K562 (cell line): ENCODE results near the gene MBNL1. TPM values are rescaled to one million over a fixed set of nuclear protein-coding genes. Genes with fewer than 3 reads are reported as not detected.
A peak's percentile ranks its signal among the peaks of the same experiment; 100 is the strongest.

Source experiments
- ATAC-seq: fragments of 200-7000 bp; cut with Tn5 transposase; 3 replicates; pipeline ENCODE4 v1.9.1; 2020; ENCODE audit warnings: moderate library complexity
- BruUV-seq: library from RNA; stranded (reverse); fragments of 400-500 nt; replicated peaks from 2 replicates; lab custom pipeline; 2021; lab: Mats Ljungman, UMichigan
- CTCF ChIA-PET: fragments of 300-600 bp; formaldehyde crosslinking; extraction: SDS; loops from one replicate; lab custom pipeline; 2021; ENCODE audit warnings: low intra/inter-chr PET ratio; lab: Yijun Ruan, JAX
- POLR2A ChIA-PET: fragments of 300-600, 350-650 bp; sonication (Branson Sonifier 250); formaldehyde crosslinking; extraction: SDS; loops from one replicate; lab custom pipeline; 2021; ENCODE audit warnings: antibody characterized with exemption, inconsistent platforms; lab: Yijun Ruan, JAX
- DNase-seq, 4 experiments: peaks; one replicate each; pipeline versions ENCODE4 v3.0.0 to v3.0.0-alpha.2; 2011 to 2018; ENCODE audit warnings: low spot score in 3 of 4, mixed read lengths in 3 of 4; ENCODE audit errors: extremely low read depth in 1 of 4
- FAIRE-seq: peaks from 2 replicates; lab custom pipeline; 2011; peaks lifted over from hg19 to GRCh38; lab: Jason Lieb, UNC
- H2AFZ ChIP-seq: 2 replicates; pipeline ENCODE4 v1.6.0; 2011; ENCODE audit warnings: low read depth, low read length, control low read depth, inconsistent platforms
- H3K27ac ChIP-seq: fragments of 200-600 bp; 3 replicates; pipeline ENCODE4 v1.8.0; 2011; ENCODE audit warnings: low read depth, mild to moderate bottlenecking, control low read depth, inconsistent platforms, low read length, moderate library complexity, mixed read lengths; ENCODE audit errors: extremely low read depth
- H3K27me3 ChIP-seq, 2 experiments: fragments of 300-600 bp in 1 of 2; 2 replicates in 1 of 2; 3 replicates in 1 of 2; pipeline versions ENCODE4 v1.6.0 to v1.8.0; 2011; ENCODE audit warnings: inconsistent platforms in 2 of 2, low read length in 2 of 2, mild to moderate bottlenecking in 1 of 2, mixed read lengths in 1 of 2, moderate library complexity in 1 of 2; ENCODE audit not compliant: control insufficient read depth in 2 of 2, insufficient read depth in 2 of 2
- H3K36me3 ChIP-seq: fragments of 300-600 bp; 3 replicates; pipeline ENCODE4 v1.8.0; 2011; ENCODE audit warnings: mild to moderate bottlenecking, low read length, inconsistent platforms; ENCODE audit not compliant: control insufficient read depth, insufficient read depth
- H3K4me1 ChIP-seq, 2 experiments: fragments of 200-600 bp in 1 of 2; replicated peaks in 1 of 2; 2 replicates in 1 of 2; 3 replicates in 1 of 2; pipeline versions ENCODE4 v1.5.1 to v1.8.0; 2011; ENCODE audit warnings: inconsistent platforms in 2 of 2, low read length in 2 of 2, mild to moderate bottlenecking in 1 of 2, mixed read lengths in 1 of 2, moderate library complexity in 1 of 2; ENCODE audit not compliant: control insufficient read depth in 2 of 2, insufficient read depth in 2 of 2
- H3K4me2 ChIP-seq: 2 replicates; pipeline ENCODE4 v1.6.1; 2011; ENCODE audit warnings: low read length, control low read depth, inconsistent platforms, mixed read lengths; ENCODE audit not compliant: insufficient read depth
- H3K4me3 ChIP-seq: fragments of 200-600 bp; sonication (generic), shearing (Covaris generic); 2 replicates; pipeline ENCODE4 v1.5.1; 2016; ENCODE audit warnings: control low read depth, inconsistent platforms
- H3K79me2 ChIP-seq: fragments of 200-600 bp; 3 replicates; pipeline ENCODE4 v1.8.0; 2011; ENCODE audit warnings: low read length, inconsistent platforms; ENCODE audit not compliant: control insufficient read depth, insufficient read depth
- H3K9ac ChIP-seq, 2 experiments: 2 replicates each; pipeline versions ENCODE4 v1.6.0 to v1.6.1; 2011; ENCODE audit warnings: low read depth in 2 of 2, low read length in 2 of 2, control low read depth in 1 of 2, inconsistent platforms in 1 of 2, mild to moderate bottlenecking in 1 of 2, mixed read lengths in 1 of 2; ENCODE audit not compliant: insufficient read depth in 1 of 2
- H3K9me1 ChIP-seq: one replicate; pipeline ENCODE4 v1.6.0; 2011; ENCODE audit warnings: inconsistent platforms, mild to moderate bottlenecking, low read length, moderate library complexity; ENCODE audit not compliant: control insufficient read depth, insufficient read depth
- H3K9me3 ChIP-seq: replicated peaks from 2 replicates; pipeline ENCODE4 v1.5.1; 2011; ENCODE audit warnings: low read depth, low read length, inconsistent platforms; ENCODE audit not compliant: control insufficient read depth, insufficient read depth
- H4K20me1 ChIP-seq: replicated peaks from 2 replicates; pipeline ENCODE4 v1.6.1; 2011; ENCODE audit warnings: low read length, inconsistent platforms, mixed read lengths; ENCODE audit not compliant: control insufficient read depth, insufficient read depth
- CBX5 ChIP-seq: IDR thresholded peaks from 2 replicates; pipeline ENCODE4 v1.6.1; 2014; ENCODE audit warnings: low read depth, borderline replicate concordance
- CBX8 ChIP-seq: fragments of 200-600 bp; sonication (generic); IDR thresholded peaks from 2 replicates; pipeline ENCODE4 v1.6.1; 2012; ENCODE audit warnings: borderline replicate concordance, mixed run types, low read depth, mild to moderate bottlenecking, moderate library complexity, mixed read lengths, low read length, control low read depth, inconsistent platforms; ENCODE audit not compliant: poor library complexity, severe bottlenecking; ENCODE audit errors: extremely low read depth
- CCAR2 ChIP-seq: fragments of 200-400 bp; formaldehyde crosslinking; IDR thresholded peaks from 2 replicates; pipeline ENCODE4 v1.6.1; 2017; ENCODE audit warnings: mild to moderate bottlenecking, low read depth, low read length
- CHAMP1 ChIP-seq: fragments of 450-650 bp; IDR thresholded peaks from 2 replicates; pipeline ENCODE4 v1.6.1; 2016; ENCODE audit warnings: mild to moderate bottlenecking
- ILK ChIP-seq: fragments of 450-650 bp; IDR thresholded peaks from 2 replicates; pipeline ENCODE4 v1.6.1; 2016; ENCODE audit warnings: missing genetic modification characterization, low read depth, mild to moderate bottlenecking, missing compliant biosample characterization, moderate library complexity, borderline replicate concordance
- JUND ChIP-seq, 2 experiments: IDR thresholded peaks; 2 replicates in 1 of 2; 3 replicates in 1 of 2; pipeline ENCODE4 v1.6.1; 2011; ENCODE audit warnings: borderline replicate concordance in 2 of 2, low read depth in 2 of 2, low read length in 2 of 2, improper control_type of control experiment in 1 of 2, missing biosample characterization in 1 of 2, missing genetic modification characterization in 1 of 2, missing genetic modification reagents in 1 of 2
- KLF16 ChIP-seq: IDR thresholded peaks from 2 replicates; pipeline ENCODE4 v1.6.1; 2016; ENCODE audit warnings: antibody characterized with exemption
- MLX ChIP-seq, 2 experiments: fragments of 450-650 bp in 1 of 2; sonication (generic) in 1 of 2; formaldehyde crosslinking; conservative IDR thresholded peaks; 2 replicates each; pipeline versions ENCODE4 v1.4.0 to v1.8.1; 2020 to 2022; ENCODE audit warnings: mild to moderate bottlenecking in 1 of 2, missing genetic modification reagents in 1 of 2
- NRF1 ChIP-seq, 2 experiments: fragments of 450-650 bp; IDR thresholded peaks in 1 of 2; conservative IDR thresholded peaks in 1 of 2; 2 replicates each; pipeline ENCODE4 v1.6.1; 2014; ENCODE audit warnings: mild to moderate bottlenecking in 2 of 2
- POLR3A ChIP-seq: IDR thresholded peaks from 2 replicates; pipeline ENCODE4 v1.6.1; 2011; ENCODE audit warnings: borderline replicate concordance, mild to moderate bottlenecking, moderate library complexity; ENCODE audit not compliant: insufficient read length, insufficient read depth; ENCODE audit errors: extremely low read depth
- PTBP1 ChIP-seq: fragments of 200-400 bp; formaldehyde crosslinking; IDR thresholded peaks from 2 replicates; pipeline ENCODE4 v1.6.1; 2017; ENCODE audit warnings: low read depth, low read length
- RBM39 ChIP-seq: fragments of 200-400 bp; formaldehyde crosslinking; optimal IDR thresholded peaks from 2 replicates; pipeline ENCODE3; 2018; ENCODE audit warnings: low read depth, low read length
- RHOXF2B ChIP-seq: fragments of 250-450 bp; sonication (Bioruptor Pico); conservative IDR thresholded peaks from 2 replicates; pipeline ENCODE4 v1.5.1; 2021
- ZFP36 ChIP-seq: fragments of 150-350 bp; IDR thresholded peaks from 2 replicates; pipeline ENCODE4 v1.6.1; 2018; ENCODE audit warnings: low read length, low read depth; ENCODE audit not compliant: partially characterized antibody
- ZFX ChIP-seq: sonication (generic); formaldehyde crosslinking; IDR thresholded peaks from 2 replicates; pipeline ENCODE4 v1.8.0; 2022; ENCODE audit warnings: mild to moderate bottlenecking, missing genetic modification reagents, moderate library complexity
- ZNF124 ChIP-seq: sonication (generic); formaldehyde crosslinking; IDR thresholded peaks from 2 replicates; pipeline ENCODE4 v1.8.1; 2022; ENCODE audit warnings: missing genetic modification reagents
- ZNF174 ChIP-seq: fragments of 250-450 bp; sonication (Bioruptor Pico); IDR thresholded peaks from 2 replicates; pipeline ENCODE4 v1.4.0; 2020; ENCODE audit warnings: mild to moderate bottlenecking
- ZNF23 ChIP-seq: fragments of 250-450 bp; sonication (Bioruptor Pico); IDR thresholded peaks from 2 replicates; pipeline ENCODE4 v1.4.0; 2020; ENCODE audit warnings: mild to moderate bottlenecking
- ZNF253 ChIP-seq: fragments of 250-450 bp; sonication (Bioruptor Pico); conservative IDR thresholded peaks from 2 replicates; pipeline ENCODE4 v1.6.1; 2021; ENCODE audit warnings: mild to moderate bottlenecking
- ZNF408 ChIP-seq: fragments of 250-450 bp; sonication (Bioruptor Pico); IDR thresholded peaks from 2 replicates; pipeline ENCODE4 v1.4.0; 2020; ENCODE audit warnings: low read depth, mild to moderate bottlenecking, moderate library complexity
- WGBS: fragments of 100-300 bp; shearing (Covaris generic); methylation state at CpG from one replicate; pipeline ENCODE4 v1.1.6; 2016; ENCODE audit warnings: low coverage, mixed read lengths; ENCODE audit not compliant: insufficient coverage; ENCODE audit errors: missing lambda C conversion rate; 5-methylcytosine and 5-hydroxymethylcytosine counted together
- in situ Hi-C: fragments of 300-500 bp; cut with MboI; formaldehyde crosslinking; loops from 4 replicates; pipeline ENCODE4 v1.15.0; 2018; ENCODE audit warnings: inconsistent platforms, mixed read lengths
- intact Hi-C: fragments of 100-400 bp; cut with micrococcal nuclease; formaldehyde crosslinking; loops from 2 replicates; pipeline ENCODE4 v1.14.2; 2022
- polyA plus RNA-seq, 8 experiments: library from polyadenylated mRNA; depleted of rRNA in 4 of 8; stranded (reverse) in 5 of 8; unstranded in 3 of 8; fragments of >200 nt; fragmentation: Nextera tagmentation in 2 of 8; fragmentation: Illumina TruSeq in 1 of 8; extraction: Ambion mirVana in 2 of 8; extraction: Trizol in 1 of 8; gene quantifications; 2 replicates each; pipeline versions ENCODE4 v1.2.1 to v1.2.3, GENCODE V29; 2011 to 2014; ENCODE audit warnings: inconsistent platforms in 1 of 8, missing spikeins in 1 of 8
- total RNA-seq, 7 experiments: library from RNA; depleted of rRNA in 6 of 7; stranded (reverse); fragments of >200 nt in 6 of 7; fragmentation: Illumina TruSeq in 2 of 7; extraction: Trizol in 2 of 7; gene quantifications; 2 replicates each; pipeline versions ENCODE4 v1.2.1 to v1.2.3, GENCODE V29; 2011 to 2021; ENCODE audit warnings: low replicate concordance in 1 of 7

Gene MBNL1
- total and polyA plus RNA-seq, 9 of the 15 experiments (the other 6 are each of a cell fraction or from before 2014, with no cell fraction given) = 70.3 to 243 (median 220) TPM

- no peak for TF ChIP-seq RBM39
- TF ChIP-seq NRF1 (conservative IDR thresholded peaks at IDR 0.05 in 1 of 2, IDR thresholded peaks at IDR 0.05 in 1 of 2) = no peak
- TF ChIP-seq ZNF174 (CRISPR knock-in tag) = no peak
- TF ChIP-seq ZNF408 (CRISPR knock-in tag) = no peak
- no peak for TF ChIP-seq ILK
- TF ChIP-seq PTBP1 = no peak
- no peak for TF ChIP-seq CCAR2
- TF ChIP-seq ZFP36 = no peak
- TF ChIP-seq ZNF253 (CRISPR knock-in tag) = no peak
- no peak for TF ChIP-seq MLX (CRISPR knock-in tag; conservative IDR thresholded peaks at IDR 0.05)
- TF ChIP-seq JUND (IDR thresholded peaks at IDR 0.05; ENCODE audit: borderline replicate concordance, low read depth, low read length) = no peak
- TF ChIP-seq JUND (tag; IDR thresholded peaks at IDR 0.05; ENCODE audit: borderline replicate concordance, low read depth, low read length) = no peak
- no peak for TF ChIP-seq KLF16
- no peak for TF ChIP-seq ZFX (CRISPR knock-in tag)
- TF ChIP-seq CHAMP1 = no peak
- TF ChIP-seq CBX5 = no peak
- TF ChIP-seq RHOXF2B = no peak
- no peak for TF ChIP-seq CBX8
- no peak for TF ChIP-seq ZNF124 (CRISPR knock-in tag)
- TF ChIP-seq ZNF23 (CRISPR knock-in tag) = no peak
- TF ChIP-seq POLR3A = no peak
- H3K4me1 ChIP-seq = no peaks in the 10 kb centered on the region
- BruUV-seq = no TSS peak
- in situ Hi-C loops = no loop called here
- H4K20me1 ChIP-seq = no peaks in the 10 kb centered on the region
- peaks cover 37% of the 10 kb centered on the region for H3K79me2 ChIP-seq
- H3K9ac ChIP-seq = no peak overlapping the region
- H3K36me3 ChIP-seq = peaks cover 90% of the 10 kb centered on the region
- peak; percentile 55 for ATAC-seq
- 92% methylated on average over 1 of the region's 1 CpG for WGBS
- H3K4me2 ChIP-seq = no peak overlapping the region
- peaks cover 4% of the 10 kb centered on the region for H3K9me1 ChIP-seq
- H3K27me3 ChIP-seq = no peaks in the 10 kb centered on the region
- H3K9me3 ChIP-seq = no peaks in the 10 kb centered on the region
- H3K27ac ChIP-seq = no peak overlapping the region
- H3K4me3 ChIP-seq = no peak overlapping the region
- ChIA-PET POLR2A (interaction anchor here (1.0 kb wide), 1 partner anchor 132 kb away, joined by 3 read pairs; no protein-coding TSS in a partner anchor), CTCF (no interaction called here)
- no peak overlapping the region for H2AFZ ChIP-seq
- intact Hi-C loops = no loop called here
- no peak for FAIRE-seq
- no peak for DNase-seq
These were observed 183.6 kb downstream of the MBNL1 start for GRCh38 chr3:152452318-152452717.
